Right renal cortex interstitium (tissue), 3 donors: ENCODE measurements around the gene SMAP1. TPM values are rescaled to one million over a fixed set of nuclear protein-coding genes. Genes with fewer than 3 reads are reported as not detected.
"Not testable (repeated sequence)": the region's sequence is repeated elsewhere in the genome, so short reads cannot be mapped to it uniquely, and the experiment has no call there.

Experiments used
- DNase-seq, 3 donors: peaks; one replicate each; pipeline ENCODE4 v3.0.0-alpha.2; 2013; ENCODE audit warnings: low read depth in 3 of 3, low spot score in 2 of 3
- polyA plus RNA-seq, 3 donors: library from polyadenylated mRNA; unstranded; fragments of 120-200 nt; gene quantifications; one replicate each; pipeline ENCODE4 v1.2.1, GENCODE V29; 2013; ENCODE audit not compliant: insufficient read length in 3 of 3

Gene SMAP1
- polyA plus RNA-seq, 3 donors: 31.5 to 33.0 (median 32.8) TPM

DNA sequence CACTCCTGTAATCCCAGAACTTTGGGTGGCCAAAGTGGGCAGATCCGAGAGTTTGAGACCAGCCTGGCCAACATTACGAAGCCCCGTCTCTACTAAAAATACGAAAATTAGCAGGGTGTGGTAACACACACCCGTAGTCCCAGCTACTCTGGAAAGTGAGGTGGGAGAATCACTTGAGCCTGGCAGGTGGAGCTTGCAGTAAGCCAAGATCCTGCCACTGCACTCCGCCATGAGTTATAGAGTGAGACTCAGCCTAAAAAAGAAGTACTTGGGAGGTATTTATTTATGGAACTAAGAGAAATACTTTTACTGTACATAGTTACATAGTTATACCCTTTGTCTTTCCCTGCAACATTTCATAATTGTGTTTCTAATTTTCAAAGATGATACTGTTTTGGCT lies 67.8 kb downstream of the SMAP1 start:
- DNase-seq: no peak

DNA sequence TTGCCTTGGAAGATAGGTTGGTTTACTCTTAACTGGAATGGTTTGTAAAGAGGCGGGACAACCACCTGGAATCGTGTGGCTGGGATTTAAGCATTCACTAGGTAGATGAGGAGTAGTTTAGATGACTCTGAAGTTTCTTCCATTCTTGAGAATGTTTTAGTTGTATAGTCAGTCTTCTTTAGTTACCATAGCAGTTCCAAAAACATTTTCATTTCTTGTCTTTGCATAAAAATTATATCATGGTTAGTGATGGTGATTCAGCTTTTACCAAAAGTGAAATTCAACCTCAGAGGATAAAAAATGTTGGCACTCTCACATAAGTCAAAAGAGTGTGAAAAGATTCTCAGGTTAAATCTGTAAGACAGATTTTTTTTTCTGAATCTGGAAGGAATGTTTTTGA lies 70.3 kb downstream of the SMAP1 start:
- no peak for DNase-seq

DNA sequence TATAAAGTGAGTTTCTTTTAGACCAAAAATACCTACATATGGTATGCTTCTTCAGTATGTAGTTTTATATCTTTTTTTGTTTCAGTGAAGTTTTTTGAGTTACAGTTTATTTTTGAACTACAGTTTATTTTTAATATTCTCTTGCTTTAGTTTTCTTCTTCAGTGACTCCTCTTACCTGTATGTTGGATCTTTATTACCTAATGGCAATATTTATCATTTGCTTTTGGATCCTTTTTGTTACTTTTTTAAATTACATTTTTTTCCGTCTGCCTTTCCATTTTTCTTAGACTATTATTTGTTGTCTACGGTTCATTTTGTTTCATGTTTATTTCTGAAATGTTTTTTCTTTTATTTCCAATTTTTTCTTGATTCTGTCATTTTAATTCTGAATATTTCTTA lies 71.9 kb downstream of the SMAP1 start:
- DNase-seq: no peak

DNA sequence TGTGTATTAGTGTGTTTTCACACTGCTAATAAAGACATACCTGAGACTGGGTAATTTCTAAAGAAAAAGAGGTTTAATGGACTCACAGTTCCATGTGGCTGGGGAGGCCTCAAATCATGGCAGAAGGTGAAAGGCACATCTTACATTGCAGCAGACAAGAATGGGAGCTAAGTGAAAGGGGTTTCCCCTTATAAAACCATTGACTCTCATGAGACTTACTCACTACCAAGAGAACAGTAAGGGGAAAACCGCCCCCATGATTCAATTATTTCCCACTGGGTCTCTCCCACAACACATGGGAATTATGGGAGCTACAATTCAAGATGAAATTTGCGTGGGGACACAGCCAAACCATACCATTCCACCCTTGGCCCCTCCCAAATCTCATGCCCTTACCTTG lies 73.1 kb downstream of the SMAP1 start:
- DNase-seq: not testable (repeated sequence)

DNA sequence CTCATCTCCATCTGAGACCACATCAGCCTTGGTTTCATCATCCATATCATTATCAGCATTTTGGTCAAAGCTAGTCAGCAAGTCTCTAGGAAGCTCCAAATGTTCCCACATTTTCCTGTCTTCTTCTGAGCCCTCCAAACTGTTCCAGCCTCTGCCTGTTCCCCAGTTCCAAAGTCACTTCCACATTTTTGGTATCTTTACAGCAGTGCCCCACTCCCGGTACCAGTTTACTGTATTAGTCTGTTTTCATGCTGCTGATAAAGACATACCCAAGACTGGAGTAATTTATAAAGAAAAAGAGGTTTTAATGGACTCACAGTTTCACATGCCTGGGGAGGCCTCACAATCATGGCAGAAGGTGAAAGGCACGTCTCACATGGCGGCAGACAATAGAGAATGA lies 74.8 kb downstream of the SMAP1 start:
- DNase-seq: not testable (repeated sequence)

DNA sequence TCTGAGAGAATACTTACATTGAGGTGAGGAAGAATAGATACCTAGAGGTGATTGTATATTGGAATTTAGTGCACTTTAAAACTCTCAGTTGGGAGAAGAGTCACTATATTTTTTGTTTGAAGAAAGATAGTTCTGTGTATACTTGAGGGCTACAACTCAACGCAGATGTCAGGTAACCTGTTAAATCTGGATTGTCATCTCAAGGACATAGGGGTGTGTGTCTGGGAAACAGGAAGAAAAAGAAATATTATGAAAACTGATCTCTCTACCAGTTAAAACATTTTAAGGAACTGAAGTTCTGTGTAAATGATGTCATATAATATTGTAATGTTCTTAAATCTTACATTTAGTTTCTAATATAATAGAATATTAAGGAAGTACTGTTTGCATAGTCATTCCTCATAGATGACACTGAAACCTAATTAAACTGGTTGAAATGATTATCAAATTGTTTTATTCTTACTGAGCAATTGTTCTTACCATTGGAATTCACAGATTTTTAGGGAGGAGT lies 86.2 kb downstream of the SMAP1 start:
- no peak for DNase-seq

DNA sequence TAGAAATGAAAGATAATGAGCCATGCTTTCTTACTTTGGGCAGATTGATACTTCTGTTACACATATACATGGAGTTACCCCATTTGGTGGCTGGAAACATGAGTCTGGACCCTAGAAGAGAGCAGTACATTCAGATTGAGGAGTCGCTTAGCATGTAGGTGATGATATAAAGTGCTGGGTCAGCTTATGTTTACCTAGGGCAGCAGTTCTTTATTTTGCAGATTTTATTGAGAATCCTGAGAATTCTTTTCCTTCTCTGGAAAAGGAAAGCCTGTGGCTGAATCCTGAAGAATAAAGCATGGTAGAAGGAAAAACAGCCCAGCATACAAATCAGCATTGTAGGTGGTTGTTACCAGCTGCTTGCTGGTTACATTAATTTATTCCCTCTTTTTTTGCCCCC lies 91.2 kb downstream of the SMAP1 start:
- no peak for DNase-seq

DNA sequence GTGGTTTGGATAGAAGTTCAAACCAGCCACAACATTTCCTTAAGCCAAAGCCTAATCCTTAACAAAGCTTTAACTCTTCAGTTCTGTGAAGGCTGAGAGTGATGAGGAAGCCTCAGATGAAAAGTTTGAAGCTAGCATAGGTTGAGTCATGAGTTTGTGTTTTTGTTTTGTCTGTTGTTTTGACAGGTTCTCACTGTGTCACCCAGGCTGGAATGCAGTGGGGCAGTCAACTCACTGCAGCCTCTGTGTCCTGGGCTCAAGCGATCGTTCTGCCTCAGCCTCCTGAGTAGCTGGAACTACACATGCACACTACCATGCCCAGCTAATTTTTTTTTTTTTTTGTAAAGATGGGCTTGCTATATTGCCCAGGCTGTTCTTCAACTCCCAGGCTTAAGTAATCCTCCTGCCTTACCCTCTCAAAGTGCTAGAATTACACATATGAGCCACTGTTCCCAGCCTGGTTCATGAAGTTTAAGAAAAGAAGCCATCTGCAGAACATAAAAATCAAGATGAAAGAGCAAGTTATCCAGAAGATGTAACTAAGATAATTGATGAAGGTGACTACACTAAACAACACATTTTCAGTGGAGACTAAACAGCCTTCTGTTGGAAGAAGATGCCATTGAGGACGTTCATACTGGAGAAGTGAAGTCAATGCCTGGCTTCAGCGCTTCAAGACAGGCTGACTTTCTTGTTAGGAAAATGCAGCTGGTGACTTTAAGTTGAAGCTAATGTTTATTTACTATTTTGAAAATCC lies 96.2 kb downstream of the SMAP1 start:
- DNase-seq: no peak

DNA sequence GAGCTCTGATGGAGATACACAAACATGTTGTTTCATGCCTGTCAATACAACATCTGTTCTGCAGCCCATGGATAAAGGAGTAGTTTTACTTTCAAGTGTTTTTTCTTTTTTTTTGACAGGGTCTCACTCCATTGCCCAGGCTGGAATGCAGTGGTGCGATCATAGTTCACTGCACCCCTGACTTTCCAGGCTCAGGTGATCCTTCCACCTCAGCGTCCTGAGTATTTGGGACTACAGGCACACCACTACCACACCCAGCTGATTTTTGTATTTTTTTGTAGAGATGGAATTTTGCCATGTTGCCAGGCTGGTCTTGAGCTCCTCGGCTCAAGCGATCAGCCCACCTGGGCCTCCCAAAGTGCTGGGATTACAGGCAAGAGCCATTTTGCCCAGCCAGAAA lies 97.0 kb downstream of the SMAP1 start:
- DNase-seq: no peak

DNA sequence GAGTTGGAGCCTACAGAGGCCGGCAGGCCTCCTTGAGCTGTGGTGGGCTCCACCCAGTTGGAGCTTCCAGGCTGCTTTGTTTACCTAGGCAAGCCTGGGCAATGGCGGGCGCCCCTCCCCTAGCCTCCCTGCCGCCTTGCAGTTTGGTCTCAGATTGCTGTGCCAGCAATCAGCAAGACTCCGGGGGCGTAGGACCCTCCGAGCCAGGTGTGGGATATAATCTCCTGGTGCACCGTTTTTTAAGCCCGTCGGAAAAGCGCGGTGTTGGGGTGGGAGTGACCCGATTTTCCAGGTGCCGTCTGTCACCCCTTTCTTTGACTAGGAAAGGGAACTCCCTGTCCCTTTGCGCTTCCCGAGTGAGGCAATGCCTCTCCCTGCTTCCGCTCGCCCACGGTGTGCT lies 103.7 kb downstream of the SMAP1 start:
- DNase-seq: not testable (repeated sequence)

DNA sequence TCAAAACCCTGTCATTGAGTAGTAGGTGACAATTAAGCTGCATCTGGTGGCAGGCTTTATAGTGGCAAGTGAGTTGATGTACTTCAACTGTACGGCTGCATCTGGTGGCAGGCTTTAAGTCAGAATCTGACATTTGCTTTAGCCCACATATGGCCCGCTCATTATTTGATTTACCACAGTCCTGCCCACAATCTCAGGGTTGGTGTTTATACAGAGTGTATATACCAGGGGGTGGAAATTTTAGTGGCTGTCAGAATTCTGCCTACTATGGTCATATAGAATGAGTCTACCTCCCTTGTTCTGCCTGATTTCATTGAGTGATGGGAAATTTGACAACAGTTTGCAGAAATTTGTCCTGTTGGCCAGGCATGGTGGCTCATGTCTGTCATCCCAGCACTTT lies 112.3 kb downstream of the SMAP1 start:
- no peak for DNase-seq

DNA sequence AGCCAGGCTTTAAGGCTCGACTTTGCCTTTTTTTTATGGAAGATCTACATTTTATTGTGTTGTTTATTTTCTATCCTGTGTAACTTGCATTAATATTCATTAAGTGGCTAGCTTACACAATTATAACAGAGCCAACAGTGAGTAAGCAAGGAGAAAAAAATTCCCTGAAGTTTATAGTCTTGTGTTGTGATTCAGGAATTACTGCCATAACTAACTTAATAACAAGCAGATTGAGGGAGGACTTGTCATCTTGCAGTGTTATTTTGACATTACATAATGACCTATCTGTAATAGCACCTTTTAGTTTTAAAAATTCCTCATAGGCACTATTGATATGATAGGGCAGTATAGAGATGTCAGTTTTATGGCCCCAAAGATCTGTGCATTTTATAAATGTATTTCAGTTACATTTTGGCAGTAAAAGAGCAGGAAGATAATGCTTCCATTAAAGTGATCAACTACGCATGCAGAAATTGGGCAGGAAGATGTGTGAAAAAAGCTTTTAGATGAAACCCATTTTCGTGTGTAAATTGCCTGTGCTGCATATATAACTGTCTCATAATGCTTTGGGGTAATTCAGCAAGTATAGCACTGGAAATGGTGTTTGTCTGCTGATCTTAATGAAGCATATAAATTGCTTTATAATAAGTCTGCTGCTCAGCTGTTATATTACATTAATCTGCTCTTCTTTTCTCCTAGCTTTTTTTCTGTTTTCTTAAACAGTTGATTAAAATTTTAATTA lies 123.0 kb downstream of the SMAP1 start:
- no peak for DNase-seq

DNA sequence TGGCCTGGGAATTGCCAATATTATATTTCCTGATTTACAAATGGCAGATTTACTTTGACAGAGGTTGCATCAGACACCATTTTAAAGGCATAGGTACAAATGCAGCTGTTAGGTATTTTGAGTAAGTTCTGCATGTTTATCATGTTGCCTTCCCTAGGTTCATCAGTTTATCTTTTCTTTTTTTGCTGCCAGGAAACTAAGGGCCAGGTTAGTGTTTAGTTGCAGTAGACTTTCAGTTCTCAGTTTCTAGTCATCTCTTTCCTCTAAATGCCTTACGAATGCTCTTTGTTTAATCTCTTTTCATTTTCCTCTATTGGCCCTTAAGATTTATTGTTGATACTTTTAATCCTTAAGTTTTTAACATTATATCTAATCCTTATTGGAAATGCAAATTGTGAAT lies 129.9 kb downstream of the SMAP1 start:
- no peak for DNase-seq

DNA sequence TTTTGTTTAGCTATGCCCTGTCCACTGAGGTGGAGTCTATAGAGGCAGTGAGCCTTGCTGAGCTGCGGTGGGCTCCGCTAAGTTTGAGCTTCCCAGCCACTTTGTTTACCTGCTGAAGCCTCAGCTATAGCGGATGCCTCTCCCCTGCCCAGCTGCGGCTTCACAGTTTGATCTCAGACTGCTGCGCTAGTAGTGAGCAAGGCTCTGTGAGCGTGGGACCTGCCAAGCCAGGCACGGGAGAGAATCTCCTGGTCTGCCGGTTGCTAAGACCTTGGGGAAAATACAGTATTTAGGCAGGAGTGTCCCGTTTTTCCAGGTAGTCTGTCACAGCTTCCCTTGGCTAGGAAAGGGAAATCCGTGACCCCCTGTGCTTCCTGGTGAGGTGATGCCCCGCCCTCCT lies 138.4 kb downstream of the SMAP1 start:
- DNase-seq: no peak

DNA sequence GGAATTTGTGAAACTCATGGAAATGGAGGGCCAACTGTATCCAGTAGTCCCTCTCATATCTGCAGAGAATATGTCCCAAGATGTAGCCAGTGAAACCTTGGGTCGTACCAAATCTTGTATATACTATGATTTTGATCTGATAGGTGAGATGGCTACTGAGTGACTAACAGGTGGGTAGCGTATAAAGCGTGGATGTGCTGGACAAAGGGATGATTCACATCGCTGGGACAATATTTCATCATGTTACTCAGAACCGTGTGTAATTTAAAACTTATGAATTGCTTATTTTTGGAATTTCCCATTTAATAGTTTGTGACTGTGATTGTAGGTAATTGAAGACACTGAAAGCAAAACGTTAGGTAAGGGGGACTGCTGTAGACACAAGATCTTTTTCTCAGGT lies 144.1 kb downstream of the SMAP1 start:
- DNase-seq: no peak

DNA sequence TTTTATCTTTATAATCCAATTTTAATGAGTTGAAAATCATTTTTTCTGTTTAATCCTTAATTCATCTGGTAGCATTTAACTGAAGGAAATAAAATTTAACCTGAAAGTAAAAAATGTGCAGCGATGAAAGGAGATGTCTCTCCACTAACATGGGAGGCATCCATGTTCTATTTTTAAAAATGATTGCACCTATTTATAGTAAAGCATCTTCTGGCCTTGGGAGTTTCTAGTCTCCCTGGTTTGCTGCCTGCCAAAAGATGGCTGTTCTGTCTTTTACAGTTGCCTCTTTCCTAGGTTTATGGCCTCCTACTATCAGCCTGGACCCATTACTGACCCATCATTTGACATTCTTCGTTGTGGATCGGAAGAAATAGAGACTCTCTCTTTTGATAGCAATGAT lies 146.2 kb downstream of the SMAP1 start:
- no peak for DNase-seq

DNA sequence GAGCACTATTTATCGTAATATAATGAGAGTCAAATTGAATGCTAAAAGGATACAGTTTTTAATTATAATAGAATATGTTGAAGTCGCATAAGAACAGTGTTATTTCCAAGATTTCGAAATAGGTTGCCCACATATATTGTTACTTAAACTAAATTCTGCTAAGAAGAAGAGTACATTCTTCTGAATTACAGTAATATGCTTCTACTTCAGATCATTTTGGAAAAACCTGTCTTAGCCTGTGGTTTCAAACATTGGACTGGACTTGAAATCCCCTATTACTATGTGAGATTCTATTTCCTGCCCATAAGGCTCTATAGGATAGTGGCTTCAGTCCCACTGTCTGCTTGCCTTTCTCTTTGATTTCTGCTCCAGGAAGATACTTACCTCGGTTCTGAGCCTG lies 152.0 kb downstream of the SMAP1 start:
- no peak for DNase-seq

DNA sequence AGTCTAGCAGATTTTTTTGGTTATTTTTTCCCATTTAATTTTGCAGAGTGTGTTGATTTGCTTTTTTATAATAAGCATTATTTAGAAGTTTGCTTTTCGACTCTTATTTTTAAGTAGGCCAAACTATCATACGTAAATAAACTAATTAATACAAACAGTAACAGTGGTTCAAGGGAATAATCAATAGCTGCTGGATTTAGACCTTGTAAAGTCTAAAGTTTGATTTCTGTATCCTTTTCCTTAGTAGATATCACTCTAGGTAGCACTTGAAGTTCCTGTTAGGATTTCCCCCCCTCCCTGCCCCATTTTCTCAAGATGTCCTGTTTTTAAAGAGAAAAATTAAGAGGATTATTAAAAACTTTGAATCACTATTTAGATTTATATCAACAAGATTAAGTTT lies 153.1 kb downstream of the SMAP1 start:
- DNase-seq: no peak

DNA sequence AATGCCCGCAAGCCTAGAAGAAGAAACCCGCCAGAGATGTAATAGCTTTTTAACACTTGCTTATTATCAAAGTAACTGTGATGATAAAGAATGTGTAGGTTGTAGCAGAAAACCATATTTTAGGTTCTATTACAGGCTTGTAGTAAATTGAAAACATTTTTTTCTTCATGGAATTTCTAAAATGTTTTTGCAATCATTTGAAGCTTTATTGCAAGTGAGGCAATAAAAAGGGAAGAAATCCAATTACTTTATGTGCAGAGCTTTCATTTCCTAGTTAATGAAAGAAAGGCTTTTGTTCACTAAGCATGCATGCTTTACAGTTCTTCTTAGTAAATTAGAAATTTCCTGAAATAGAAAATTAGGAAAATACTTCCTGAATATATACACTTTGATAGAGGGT lies 154.1 kb downstream of the SMAP1 start:
- DNase-seq: no peak

DNA sequence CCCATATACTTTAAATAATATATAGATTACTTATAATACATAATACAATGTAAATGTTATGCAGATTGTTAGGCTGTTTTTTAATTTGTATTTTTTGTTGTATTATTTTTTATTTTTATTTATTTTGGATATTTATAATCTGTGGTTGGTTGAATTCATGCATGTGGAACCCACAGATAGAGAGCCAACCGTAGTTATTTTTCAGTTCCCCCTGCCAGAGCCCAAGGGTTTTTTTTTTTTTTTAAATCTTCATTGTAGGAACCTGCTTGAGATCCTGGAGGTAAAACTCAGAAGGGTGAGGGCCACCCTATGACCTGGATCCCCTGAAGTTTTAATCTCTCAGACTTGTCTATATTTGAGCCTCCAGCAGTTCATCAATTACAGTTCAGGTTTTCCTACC lies 156.0 kb downstream of the SMAP1 start:
- DNase-seq: no peak

DNA sequence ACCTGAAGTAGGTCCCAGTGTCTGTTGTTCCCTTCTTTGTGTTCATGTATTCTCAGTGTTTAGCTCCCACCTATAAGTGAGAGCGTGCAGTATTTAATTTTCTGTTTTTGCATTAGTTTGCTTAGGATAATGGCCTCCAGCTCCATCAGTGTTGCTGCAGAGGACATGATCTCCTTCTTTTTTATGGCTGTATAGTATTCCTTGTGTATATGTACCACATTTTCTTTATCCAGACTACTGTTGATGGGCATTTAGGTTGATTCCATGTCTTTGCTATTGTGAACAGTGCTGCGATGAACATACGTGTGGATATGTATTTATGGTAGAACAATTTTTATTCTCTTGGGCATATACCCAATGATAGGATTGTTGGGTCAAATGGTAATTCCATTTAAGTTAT lies 163.7 kb downstream of the SMAP1 start:
- DNase-seq: no peak

DNA sequence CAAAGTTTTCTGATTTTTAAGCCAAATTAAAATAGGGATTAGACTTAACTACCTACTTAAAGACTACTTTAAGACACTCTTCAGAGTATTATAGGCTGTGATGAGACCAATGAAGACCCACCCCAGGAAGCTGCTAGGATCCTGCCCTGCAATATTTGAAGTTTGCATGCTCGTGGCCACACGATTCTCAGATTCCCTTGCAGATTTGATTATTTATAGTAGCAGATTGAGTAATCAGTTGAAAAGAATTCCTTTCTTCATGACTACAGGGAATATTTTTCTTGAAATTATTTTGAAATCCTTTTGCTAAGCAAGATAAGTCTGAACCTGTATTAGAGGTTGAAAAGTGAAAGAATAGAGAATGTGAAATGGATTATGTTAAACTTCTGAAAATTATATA lies 166.8 kb downstream of the SMAP1 start:
- DNase-seq: no peak
